Measurements from ENCODE around the gene OBI1.

Gene OBI1

GRCh38 chr13:78638216-78638615 is 20.7 kb downstream of the OBI1 start:
- FAIRE-seq, result no peak
- no peak for DNase-seq (ENCODE audit: insufficient read length)
- no peak for TF ChIP-seq POLR2A (IDR thresholded peaks at IDR 0.05; ENCODE audit: low read depth, low read length)

- no peak for TF ChIP-seq POLR2A (IDR thresholded peaks at IDR 0.05; ENCODE audit: low read depth, low read length)
- TF ChIP-seq TAF1 (IDR thresholded peaks at IDR 0.05; ENCODE audit: borderline replicate concordance, low read depth, low read length), result no peak
- TF ChIP-seq POLR2AphosphoS5 (IDR thresholded peaks at IDR 0.05; ENCODE audit: low read depth, low read length), result no peak
- FAIRE-seq (no peak), DNase-seq (ENCODE audit: insufficient read length) (no peak)
Measured at GRCh38 chr13:78636495-78636894, 22.5 kb downstream of the OBI1 start.

GRCh38 chr13:78632996-78633395 is 26.0 kb downstream of the OBI1 start:
- DNase-seq (ENCODE audit: insufficient read length) (no peak), FAIRE-seq (no peak)
- TF ChIP-seq POLR2AphosphoS5 (IDR thresholded peaks at IDR 0.05; ENCODE audit: low read depth, low read length), result no peak
- TF ChIP-seq TAF1 (IDR thresholded peaks at IDR 0.05; ENCODE audit: borderline replicate concordance, low read depth, low read length), result no peak
- TF ChIP-seq POLR2A (IDR thresholded peaks at IDR 0.05; ENCODE audit: low read depth, low read length), result no peak

GRCh38 chr13:78631077-78631476 is 27.9 kb downstream of the OBI1 start:
- TF ChIP-seq TAF1 (IDR thresholded peaks at IDR 0.05; ENCODE audit: borderline replicate concordance, low read depth, low read length) (no peak), POLR2AphosphoS5 (IDR thresholded peaks at IDR 0.05; ENCODE audit: low read depth, low read length) (no peak), POLR2A (IDR thresholded peaks at IDR 0.05; ENCODE audit: low read depth, low read length) (no peak)
- FAIRE-seq (no peak), DNase-seq (ENCODE audit: insufficient read length) (no peak)

- FAIRE-seq, result no peak
- TF ChIP-seq TAF1 (IDR thresholded peaks at IDR 0.05; ENCODE audit: borderline replicate concordance, low read depth, low read length) (no peak), POLR2A (IDR thresholded peaks at IDR 0.05; ENCODE audit: low read depth, low read length) (no peak), POLR2AphosphoS5 (IDR thresholded peaks at IDR 0.05; ENCODE audit: low read depth, low read length) (no peak)
- no peak for DNase-seq (ENCODE audit: insufficient read length)
Measured at GRCh38 chr13:78630511-78630910, 28.4 kb downstream of the OBI1 start.

- TF ChIP-seq POLR2A (IDR thresholded peaks at IDR 0.05; ENCODE audit: low read depth, low read length) (no peak), TAF1 (IDR thresholded peaks at IDR 0.05; ENCODE audit: borderline replicate concordance, low read depth, low read length) (no peak), POLR2AphosphoS5 (IDR thresholded peaks at IDR 0.05; ENCODE audit: low read depth, low read length) (no peak)
- DNase-seq (ENCODE audit: insufficient read length) (no peak), FAIRE-seq (no peak)
Measured at GRCh38 chr13:78625384-78625783, 33.6 kb downstream of the OBI1 start.

- no peak for TF ChIP-seq POLR2AphosphoS5 (IDR thresholded peaks at IDR 0.05; ENCODE audit: low read depth, low read length)
- TF ChIP-seq POLR2A (IDR thresholded peaks at IDR 0.05; ENCODE audit: low read depth, low read length), result no peak
- TF ChIP-seq TAF1 (IDR thresholded peaks at IDR 0.05; ENCODE audit: borderline replicate concordance, low read depth, low read length), result no peak
- DNase-seq (ENCODE audit: insufficient read length), result no peak
- FAIRE-seq, result no peak
Measured at GRCh38 chr13:78623132-78623531, 35.8 kb downstream of the OBI1 start.

GRCh38 chr13:78620936-78621470 is 38.0 kb downstream of the OBI1 start:
- no peak for FAIRE-seq

GRCh38 chr13:78618411-78618810 is 40.5 kb downstream of the OBI1 start:
- FAIRE-seq (no peak), DNase-seq (ENCODE audit: insufficient read length) (no peak)
- no peak for TF ChIP-seq POLR2AphosphoS5 (IDR thresholded peaks at IDR 0.05; ENCODE audit: low read depth, low read length)
- TF ChIP-seq TAF1 (IDR thresholded peaks at IDR 0.05; ENCODE audit: borderline replicate concordance, low read depth, low read length), result no peak
- TF ChIP-seq POLR2A (IDR thresholded peaks at IDR 0.05; ENCODE audit: low read depth, low read length), result no peak

More at GRCh38 chr13:78620936-78621470, 38.0 kb downstream of the OBI1 start:
- TF ChIP-seq POLR2A (IDR thresholded peaks at IDR 0.05; ENCODE audit: low read depth, low read length), result no peak
- no peak for TF ChIP-seq POLR2AphosphoS5 (IDR thresholded peaks at IDR 0.05; ENCODE audit: low read depth, low read length)
- no peak for TF ChIP-seq TAF1 (IDR thresholded peaks at IDR 0.05; ENCODE audit: borderline replicate concordance, low read depth, low read length)
- no peak for DNase-seq (ENCODE audit: insufficient read length)

GRCh38 chr13:78611040-78611439 is 47.9 kb downstream of the OBI1 start:
- no peak for TF ChIP-seq POLR2A (IDR thresholded peaks at IDR 0.05; ENCODE audit: low read depth, low read length)
- TF ChIP-seq TAF1 (IDR thresholded peaks at IDR 0.05; ENCODE audit: borderline replicate concordance, low read depth, low read length), result no peak
- TF ChIP-seq POLR2AphosphoS5 (IDR thresholded peaks at IDR 0.05; ENCODE audit: low read depth, low read length), result no peak
- FAIRE-seq (no peak), DNase-seq (ENCODE audit: insufficient read length) (no peak)

GRCh38 chr13:78610381-78610883 is 48.5 kb downstream of the OBI1 start:
- no peak for DNase-seq (ENCODE audit: insufficient read length)
- FAIRE-seq, result peak; percentile 9
- TF ChIP-seq TAF1 (IDR thresholded peaks at IDR 0.05; ENCODE audit: borderline replicate concordance, low read depth, low read length), result no peak

GRCh38 chr13:78609464-78610205 is 49.3 kb downstream of the OBI1 start:
- FAIRE-seq (no peak), DNase-seq (ENCODE audit: insufficient read length) (no peak)
- TF ChIP-seq TAF1 (IDR thresholded peaks at IDR 0.05; ENCODE audit: borderline replicate concordance, low read depth, low read length), result no peak
- TF ChIP-seq POLR2AphosphoS5 (IDR thresholded peaks at IDR 0.05; ENCODE audit: low read depth, low read length), result no peak
- TF ChIP-seq POLR2A (IDR thresholded peaks at IDR 0.05; ENCODE audit: low read depth, low read length), result no peak

All from GM12892 (cell line).